ENCODE results near the gene GALNTL6.

The GALNTL6 gene

GRCh38 chr4:171981185-171981584 lies 168.0 kb downstream of the GALNTL6 start:
- TF ChIP-seq CTCF (IDR thresholded peaks at IDR 0.05; ENCODE audit: low read depth, low read length) = no peak
- H3K4me1 ChIP-seq = peaks cover 4% of the 10 kb centered on the region; the same call in 1 of the 2 replicates
- H3K4me3 ChIP-seq (ENCODE audit: low read depth, low read length) = no peak overlapping the region
- H3K27me3 ChIP-seq = no peaks in the 10 kb centered on the region
- H3K36me3 ChIP-seq = no peaks in the 10 kb centered on the region
- no peak for DNase-seq
- no peaks in the 10 kb centered on the region for H3K9me3 ChIP-seq

- Histone ChIP-seq H3K27me3 (no peaks in the 10 kb centered on the region), H3K4me3 (ENCODE audit: low read depth, low read length) (no peak overlapping the region), H3K9me3 (no peaks in the 10 kb centered on the region), H3K36me3 (no peaks in the 10 kb centered on the region), H3K4me1 (peaks cover 4% of the 10 kb centered on the region; the same call in 1 of the 2 replicates)
- DNase-seq = no peak
- TF ChIP-seq CTCF (IDR thresholded peaks at IDR 0.05; ENCODE audit: low read depth, low read length) = no peak
These were observed 171.0 kb downstream of the GALNTL6 start for GRCh38 chr4:171983935-171984805.

GRCh38 chr4:171985129-171985528 lies 171.9 kb downstream of the GALNTL6 start:
- no peaks in the 10 kb centered on the region for H3K4me1 ChIP-seq
- no peaks in the 10 kb centered on the region for H3K9me3 ChIP-seq
- no peaks in the 10 kb centered on the region for H3K27me3 ChIP-seq
- H3K36me3 ChIP-seq = no peaks in the 10 kb centered on the region
- no peak overlapping the region for H3K4me3 ChIP-seq (ENCODE audit: low read depth, low read length)
- DNase-seq = no peak
- TF ChIP-seq CTCF (IDR thresholded peaks at IDR 0.05; ENCODE audit: low read depth, low read length) = no peak

DNA sequence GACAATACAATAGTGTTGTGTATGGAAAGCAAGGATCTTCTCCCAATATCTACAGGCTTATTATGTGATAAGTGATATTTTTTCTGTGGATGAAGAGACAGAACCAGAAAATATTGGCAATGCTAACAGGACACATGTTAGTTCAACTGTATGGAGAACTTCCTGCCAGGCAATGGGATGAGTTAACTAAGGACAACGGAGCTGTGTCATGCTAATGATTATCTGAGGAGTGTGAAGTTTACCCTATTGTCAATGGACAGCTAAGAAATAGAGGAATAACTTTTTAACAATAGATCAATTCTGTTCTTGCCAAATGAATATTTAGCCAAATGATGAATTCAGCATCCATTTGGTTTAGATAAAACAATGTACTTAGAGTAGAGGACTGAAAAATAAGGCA lies 180.0 kb downstream of the GALNTL6 start:
- no peaks in the 10 kb centered on the region; the same call in 1 of the 2 replicates for H3K4me1 ChIP-seq
- H3K4me3 ChIP-seq (ENCODE audit: low read depth, low read length) = no peak overlapping the region
- no peaks in the 10 kb centered on the region for H3K27me3 ChIP-seq
- DNase-seq = no peak
- TF ChIP-seq CTCF (IDR thresholded peaks at IDR 0.05; ENCODE audit: low read depth, low read length) = no peak
- H3K9me3 ChIP-seq = no peaks in the 10 kb centered on the region
- no peaks in the 10 kb centered on the region for H3K36me3 ChIP-seq

GRCh38 chr4:172007889-172008288 lies 194.7 kb downstream of the GALNTL6 start:
- Histone ChIP-seq H3K4me3 (ENCODE audit: low read depth, low read length) (no peak overlapping the region), H3K36me3 (no peaks in the 10 kb centered on the region), H3K4me1 (no peaks in the 10 kb centered on the region; the same call in 1 of the 2 replicates), H3K9me3 (no peaks in the 10 kb centered on the region), H3K27me3 (no peaks in the 10 kb centered on the region)
- no peak for TF ChIP-seq CTCF (IDR thresholded peaks at IDR 0.05; ENCODE audit: low read depth, low read length)
- no peak for DNase-seq

All from BE2C (cell line).